NCI-H510A (cell line): Measurements from ENCODE around the gene KIF16B.
"Not testable (repeated sequence)": the region's sequence is repeated elsewhere in the genome, so short reads cannot be mapped to it uniquely, and the experiment has no call there.

Experiments
- DNase-seq: peaks from one replicate; lab custom pipeline; 2025; lab: John Stamatoyannopoulos, UW

Gene KIF16B

DNA sequence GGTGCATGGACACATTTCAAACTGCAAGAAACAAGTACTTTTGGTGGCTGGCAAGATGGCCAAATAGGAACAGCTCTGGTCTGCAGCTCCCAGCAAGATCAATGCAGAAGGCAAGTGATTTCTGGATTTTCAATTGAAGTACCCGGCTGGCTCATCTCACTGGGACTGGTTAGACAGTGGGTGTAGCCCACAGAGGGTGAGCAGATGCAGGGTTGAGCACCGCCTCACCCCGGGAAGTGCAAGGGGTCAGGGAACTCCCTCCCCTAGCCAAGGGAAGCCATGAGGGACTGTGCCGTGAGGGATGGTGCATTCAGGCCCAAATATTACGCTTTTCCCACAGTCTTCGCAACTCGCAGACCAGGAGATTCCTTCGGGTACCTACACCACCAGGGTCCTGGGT, 53.6 kb downstream of the KIF16B start:
- not testable (repeated sequence) for DNase-seq

DNA sequence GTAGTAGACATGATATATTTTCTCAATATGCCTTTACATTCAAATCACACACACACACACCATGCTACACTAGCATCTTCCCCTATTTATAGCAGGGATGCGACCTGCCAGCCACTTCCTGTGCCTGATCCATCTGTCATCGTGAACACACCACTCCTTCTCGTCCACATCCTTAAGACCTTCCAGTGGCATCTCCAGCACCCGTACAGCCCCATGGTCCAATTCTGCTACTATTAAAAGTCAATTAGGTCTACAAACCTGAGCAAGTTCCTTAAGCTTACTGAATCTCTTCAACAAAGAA, 54.5 kb downstream of the KIF16B start:
- DNase-seq = no peak

DNA sequence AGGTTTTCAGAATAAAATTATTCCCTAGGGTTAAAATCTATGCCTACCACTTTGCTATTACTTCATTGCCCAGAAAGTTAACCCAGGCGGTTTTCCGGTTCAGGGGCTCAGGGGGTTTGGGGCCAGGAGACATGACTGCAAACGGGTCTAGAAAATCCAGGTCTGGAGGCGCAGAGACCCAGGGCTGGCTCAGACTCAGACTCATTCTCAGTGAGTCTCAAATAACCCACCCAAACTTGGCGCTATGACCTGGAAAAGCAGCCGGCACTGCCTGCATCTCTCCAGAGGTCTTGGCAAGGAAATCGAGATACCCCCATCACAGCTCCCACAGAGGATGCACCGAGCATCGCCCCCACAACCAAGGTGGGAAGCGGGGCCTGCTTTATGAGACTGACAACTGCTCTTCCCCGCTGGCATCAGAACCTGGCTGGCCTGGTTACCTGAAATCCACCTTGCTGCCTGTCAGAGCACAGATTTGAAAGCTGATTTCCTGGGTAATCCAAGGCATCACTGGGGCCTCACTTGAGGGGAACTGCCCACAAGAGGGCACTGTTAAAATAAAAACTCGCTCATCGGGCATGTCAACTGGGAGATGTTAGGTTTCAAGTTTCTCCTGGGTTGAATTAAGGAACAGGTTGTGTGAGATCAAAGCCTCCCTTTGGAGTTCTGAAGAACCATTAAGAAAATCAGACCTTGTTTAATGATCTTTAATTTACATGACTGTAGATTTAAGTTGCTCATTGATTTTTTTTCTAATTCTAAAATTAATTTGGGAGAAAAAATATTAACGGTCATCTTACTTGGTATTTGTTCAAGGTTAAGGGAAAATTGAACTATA, 55.1 kb downstream of the KIF16B start:
- peak; percentile 60 for DNase-seq

DNA sequence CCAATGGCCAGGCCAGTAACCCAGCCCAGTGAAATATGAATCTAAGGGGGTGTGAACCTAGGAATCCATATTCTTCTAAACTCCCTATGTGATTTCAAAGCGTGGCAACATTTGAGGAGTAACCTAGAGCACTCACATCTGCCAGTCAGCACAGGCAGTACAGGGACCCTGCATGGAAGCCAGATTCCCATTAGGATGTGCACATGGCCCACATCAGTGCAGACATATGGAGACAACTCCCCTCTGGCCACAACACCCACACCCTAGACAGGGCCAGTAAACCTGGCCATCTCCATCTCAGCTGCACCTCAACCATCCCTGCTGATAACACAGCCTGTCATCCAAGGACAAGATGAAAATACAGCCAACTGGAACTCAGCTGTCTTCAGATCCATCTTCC, 56.5 kb downstream of the KIF16B start:
- DNase-seq = no peak

DNA sequence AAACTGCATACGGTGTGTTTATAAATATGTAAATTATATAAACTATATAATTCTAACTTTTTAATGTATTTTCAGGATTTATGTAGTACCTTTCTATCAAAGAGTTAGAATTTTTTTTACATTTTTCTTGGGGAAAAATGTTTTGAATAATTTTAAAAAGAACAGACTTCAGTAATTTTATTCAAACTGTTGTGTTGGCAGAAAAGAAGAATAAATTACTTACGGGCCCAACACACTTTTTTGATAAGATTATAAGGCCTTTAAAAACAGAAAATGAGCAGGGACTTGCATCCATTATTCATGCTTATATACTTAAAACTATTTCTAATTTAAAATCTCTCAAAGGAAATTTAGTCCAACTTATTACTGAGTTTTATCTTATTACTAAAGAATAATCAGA, 58.2 kb downstream of the KIF16B start:
- DNase-seq = no peak

DNA sequence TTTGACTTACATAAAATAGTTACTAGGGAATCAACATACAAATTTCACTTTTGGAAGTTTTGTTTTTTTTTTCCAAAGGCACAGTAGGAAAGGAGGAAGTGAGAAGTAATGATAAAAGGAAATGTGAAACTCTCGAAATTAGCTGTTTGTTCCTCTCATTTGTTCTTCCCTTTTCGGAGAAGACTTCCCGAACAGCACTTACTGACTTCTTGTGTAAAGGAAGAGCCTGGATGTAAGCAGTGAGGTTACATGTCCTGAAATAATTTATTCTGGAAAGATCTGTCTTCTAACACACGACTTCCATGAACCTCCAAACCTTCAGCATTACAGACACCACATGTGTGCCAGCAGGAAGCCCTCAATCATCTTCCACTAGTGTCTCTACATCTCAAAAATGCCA, 59.1 kb downstream of the KIF16B start:
- no peak for DNase-seq

DNA sequence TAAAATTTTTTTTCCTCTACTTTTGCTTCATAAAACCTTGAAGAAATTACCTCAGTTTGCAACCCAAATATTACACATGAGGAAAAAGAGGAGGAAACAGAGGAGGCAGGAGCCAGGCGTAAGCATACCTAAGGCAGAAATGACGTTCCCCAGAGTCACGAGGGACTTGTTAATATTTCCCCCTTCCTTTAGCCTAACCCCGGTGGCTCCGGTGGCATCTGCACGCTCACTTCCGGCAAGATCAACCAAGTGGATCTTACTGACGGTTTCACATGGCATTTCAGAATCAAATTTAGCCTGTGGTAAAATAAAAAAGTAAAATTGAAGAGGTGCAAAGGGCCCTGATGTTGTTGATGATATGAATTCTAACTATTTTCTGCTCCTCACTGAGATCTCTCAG, 67.4 kb downstream of the KIF16B start:
- no peak for DNase-seq

DNA sequence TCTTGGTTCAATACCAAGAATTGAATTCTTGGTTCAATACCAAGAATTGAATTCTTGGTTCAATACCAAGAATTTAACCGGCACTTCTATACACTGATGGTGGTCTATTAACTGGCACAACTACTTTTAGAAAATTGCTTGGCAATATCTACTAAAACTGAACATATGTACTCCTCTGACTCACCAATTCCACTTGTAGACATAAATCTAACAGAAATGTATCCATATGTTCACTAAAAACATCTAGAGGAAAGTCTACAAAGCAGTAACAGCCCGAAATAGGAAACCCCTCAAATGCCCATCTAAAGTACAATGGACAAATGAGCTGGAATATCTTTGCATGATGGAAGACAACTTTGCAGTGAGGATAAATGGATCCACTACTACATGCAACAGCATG, 71.9 kb downstream of the KIF16B start:
- DNase-seq = no peak

DNA sequence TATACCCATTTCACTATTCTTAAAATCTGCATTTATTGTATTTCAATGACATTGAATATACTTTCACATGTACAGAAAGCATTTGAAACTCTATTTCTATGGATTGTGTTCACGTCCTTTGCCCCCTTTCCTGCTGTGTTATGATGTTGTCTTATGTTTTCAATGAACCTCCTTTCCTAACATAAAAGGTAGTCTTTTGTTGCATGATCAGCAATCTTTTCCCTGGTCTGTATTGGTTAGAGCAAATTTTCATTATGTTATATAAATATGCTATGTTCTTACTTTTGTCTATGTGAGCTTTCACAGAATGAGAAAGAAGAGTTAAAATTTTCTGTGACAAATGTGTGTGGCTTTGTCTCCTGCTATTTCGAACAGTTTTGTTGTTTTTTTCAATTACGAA, 73.1 kb downstream of the KIF16B start:
- no peak for DNase-seq

DNA sequence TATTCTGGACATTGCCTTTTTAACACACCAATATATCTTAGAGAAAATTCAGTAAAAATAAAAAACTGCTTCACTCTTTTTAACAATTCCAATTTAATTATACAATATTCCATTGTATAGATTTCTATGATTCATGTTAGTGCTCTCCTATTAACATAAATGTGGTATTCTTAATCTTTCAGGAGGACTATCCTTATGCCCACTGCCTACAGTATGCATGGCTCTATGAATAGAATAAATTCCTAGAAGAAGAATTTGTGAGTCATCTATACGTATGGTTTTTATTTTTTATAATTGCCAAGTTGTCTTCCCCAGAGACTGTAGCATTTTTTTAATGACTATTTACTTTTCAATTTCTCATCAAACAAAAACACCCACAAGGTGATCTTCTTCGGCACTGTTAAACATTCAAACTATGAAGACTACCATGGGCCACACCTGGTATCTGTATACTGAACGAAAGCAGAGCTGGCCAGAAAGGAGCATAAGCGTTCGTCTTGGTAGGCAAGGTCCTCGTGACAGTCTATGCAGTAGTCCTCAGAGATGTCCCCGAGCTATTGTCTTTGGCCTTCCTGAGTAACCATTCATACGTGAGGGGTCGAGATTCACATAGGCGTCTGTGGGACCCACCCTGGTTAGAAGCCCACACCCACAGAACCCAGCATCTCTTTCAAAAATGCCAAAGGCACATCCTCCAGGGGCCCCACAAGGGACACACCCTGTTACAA, 74.6 kb downstream of the KIF16B start:
- no peak for DNase-seq

DNA sequence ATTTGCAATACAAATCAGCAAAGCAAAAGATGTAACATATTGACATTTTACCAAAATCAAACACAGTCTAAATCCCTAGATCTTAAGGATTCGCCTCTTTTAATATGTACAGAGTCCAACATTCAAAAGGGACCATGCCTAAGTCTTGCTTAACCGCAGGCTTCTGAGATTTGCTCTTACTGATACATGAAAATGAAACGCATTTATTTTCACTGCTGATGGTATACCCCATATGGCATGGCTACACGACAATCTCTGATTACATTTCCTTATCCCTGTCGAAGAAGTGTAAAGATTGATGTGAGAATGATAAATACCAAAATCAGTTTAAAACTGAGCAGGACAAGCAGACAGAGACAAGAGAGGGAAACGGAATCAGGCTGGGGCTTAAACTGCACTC, 75.4 kb downstream of the KIF16B start:
- DNase-seq = no peak

DNA sequence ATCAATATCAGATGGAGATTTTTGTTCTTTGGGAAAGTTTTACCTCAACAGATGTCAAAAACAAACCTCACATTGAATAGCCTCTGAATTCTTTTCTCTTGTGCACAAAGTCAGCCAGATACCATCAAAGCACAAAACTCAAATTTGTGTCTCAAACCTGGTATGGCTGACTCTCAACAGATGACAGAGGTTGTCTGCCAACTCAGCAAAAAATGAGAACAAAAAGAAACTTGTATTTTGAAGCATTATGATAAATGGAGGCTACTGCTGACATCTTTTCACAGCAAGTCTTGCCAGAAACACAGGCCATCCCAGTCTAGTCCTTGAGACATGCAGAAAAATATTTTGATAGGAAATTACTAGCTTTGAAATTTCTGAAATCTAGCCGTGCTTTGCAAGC, 79.8 kb downstream of the KIF16B start:
- DNase-seq = no peak

DNA sequence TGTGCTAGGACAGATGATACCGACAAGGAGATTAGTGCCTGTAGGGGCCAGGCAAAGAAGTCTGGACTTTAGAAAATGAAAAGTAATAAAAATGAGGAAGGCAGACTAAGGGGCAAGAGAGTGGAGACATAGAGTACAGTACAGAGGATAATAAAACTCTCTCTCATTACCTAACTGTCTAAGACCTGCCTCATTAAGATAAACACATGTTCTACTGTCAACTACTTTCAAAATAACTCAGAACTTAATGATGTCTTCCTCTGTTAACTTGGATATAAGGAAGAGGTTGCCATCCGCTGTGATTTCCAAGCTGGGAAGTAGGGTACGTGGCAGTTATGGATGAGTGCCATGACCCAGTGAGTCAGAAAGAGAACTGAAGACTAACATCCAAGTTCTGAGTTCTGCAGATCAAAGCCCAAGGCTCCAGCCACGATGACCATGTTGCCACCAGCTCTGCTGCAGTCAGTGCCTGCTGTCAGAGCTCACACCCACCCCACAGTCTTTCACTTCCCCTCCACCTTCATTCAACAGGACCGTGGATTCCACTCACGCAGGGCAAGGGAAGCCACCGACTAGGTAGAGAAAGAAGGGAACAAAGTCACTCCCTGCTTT, 81.8 kb downstream of the KIF16B start:
- no peak for DNase-seq

DNA sequence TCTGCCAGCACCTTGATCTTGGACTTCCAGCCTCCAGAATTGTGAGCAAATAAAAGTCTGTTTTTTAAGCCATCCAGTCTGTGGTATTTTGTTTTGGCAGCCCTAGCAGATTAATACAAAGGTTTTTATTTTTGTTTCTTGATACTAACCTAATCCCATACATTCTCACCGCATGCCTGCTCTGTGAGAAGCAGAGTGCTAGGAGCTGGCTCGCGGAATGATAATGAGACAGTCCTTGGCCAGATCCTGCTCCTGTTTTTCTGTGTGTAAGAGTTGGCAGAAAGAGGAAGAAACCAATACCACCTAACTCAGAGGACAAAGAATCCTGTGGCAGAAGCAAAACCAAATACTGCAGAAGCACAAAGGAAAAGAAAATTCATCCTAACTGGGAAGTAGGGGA, 82.6 kb downstream of the KIF16B start:
- DNase-seq = no peak

DNA sequence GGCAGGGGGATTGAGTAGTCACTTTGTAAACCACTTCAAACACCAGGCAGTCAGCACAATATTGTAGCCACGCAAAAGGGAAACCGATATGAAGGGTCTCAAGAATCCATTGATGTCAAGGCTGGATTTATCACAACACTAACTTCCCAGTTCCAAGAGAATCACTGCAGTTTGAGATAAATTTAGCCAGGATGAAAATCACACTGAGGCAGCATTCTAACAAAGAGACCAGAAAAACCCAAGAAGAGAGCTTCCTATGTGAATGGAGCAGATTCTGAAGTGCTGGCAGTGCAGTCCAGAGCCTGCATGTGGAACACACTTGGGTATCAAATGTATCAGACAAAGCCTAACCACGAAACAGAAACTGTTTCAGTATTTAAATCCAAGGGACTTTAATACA, 84.6 kb downstream of the KIF16B start:
- DNase-seq = no peak

DNA sequence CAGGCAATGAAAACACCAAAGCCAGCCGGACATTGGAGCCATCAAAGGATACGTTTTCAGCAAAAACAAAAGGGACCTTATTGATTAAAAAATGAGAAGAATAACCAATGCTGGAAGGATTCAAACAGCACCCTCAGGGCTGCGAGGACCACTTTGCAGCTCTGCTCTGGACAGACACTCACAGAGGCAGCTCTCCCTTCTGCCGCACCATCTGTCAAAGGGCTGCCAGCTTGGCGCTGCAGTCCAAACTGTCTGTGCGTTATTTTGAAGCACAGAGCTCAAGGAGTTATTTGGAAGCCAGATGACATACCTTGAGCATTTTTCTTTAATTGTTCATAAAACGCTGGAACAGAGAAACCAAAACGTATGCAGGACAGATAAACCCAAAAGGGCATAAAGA, 85.2 kb downstream of the KIF16B start:
- DNase-seq = no peak

DNA sequence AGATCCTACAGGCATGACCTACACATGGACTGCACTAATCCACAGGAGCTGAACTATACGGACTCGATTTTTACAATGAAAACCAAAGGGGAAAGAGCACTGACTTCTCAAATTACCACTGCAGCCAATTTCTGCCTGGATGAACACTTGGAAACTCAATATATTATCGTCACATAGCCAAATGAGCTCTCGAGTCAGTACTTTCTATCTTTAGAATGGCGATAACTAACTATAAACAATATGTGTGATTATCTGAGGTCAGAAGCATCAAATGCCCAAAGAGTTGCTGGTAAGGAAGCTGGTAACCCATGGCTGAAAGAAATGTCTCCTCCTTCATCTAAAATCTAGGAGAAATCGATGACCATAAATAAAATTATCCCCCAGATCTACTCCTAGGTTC, 86.7 kb downstream of the KIF16B start:
- no peak for DNase-seq

DNA sequence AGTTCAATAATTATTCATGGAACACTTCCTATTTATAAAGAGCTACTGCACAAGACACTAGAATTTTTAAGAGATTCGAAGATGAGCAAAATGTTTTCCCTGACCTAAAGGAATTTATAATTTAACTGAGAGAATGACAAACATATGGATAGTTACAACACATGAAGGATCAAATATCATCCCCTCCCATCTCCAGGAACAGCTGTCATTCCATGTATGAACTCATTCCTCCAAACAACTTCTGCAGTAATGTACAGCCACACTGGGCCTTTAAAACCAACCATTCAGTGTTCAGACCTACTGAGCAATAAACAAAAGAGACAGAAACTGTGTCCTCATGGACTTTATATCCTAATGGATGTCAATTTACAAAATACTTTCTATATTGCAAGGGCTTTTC, 87.8 kb downstream of the KIF16B start:
- no peak for DNase-seq

DNA sequence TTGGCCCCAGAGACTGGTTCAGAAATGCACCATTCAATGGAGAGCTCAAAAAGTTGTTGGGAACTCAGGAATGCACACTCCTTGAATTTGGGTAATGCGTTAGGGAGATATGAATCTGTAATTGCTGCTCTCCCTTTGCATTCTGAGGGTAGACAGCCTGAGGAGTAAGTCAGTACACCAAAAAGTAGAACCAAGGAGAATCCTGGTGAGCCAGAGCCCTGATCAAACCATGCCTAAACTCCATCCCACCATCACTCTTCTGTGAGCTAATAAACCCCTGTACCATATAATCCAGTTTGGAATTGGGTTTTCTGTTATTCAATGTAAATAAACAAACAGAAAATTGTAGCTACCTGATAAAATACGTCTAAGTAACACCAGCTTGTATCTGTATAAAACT, 90.2 kb downstream of the KIF16B start:
- no peak for DNase-seq

DNA sequence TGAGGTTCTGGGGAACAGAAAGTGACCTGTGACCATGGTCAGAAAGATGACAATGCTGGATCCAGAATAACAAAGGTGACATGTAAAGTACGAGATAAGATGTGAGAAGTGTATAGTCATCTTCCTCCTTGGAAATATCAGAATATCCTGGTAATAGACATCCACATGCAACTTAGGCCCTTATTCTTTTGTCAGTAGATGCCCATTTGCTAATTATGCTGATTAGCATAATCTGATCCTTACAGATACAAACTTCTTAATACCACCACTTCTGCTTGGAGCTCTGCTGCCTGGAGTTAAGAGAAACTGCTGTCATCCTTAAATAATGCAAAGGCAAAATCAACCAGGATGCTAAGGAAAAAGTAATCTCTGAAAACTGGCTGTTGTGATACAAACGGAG, 91.3 kb downstream of the KIF16B start:
- DNase-seq = no peak

DNA sequence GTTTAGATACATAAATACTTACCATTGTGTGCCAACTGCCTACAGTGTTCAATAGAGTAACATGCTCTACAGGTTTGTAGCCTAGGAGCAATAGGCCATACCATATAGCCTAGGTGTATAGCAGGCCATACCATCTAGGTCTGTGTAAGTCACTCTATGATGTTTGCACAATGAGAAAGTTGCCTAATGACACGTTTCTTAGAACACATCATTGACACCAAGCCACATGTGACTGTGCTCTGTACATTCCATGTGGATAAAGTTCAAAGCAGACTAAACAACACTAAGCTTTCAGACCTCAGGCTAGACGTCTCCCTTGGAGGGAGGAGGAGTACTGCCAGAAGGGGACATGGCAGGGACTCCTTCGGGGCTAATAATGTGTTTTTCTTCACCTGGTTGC, 93.6 kb downstream of the KIF16B start:
- DNase-seq = no peak

DNA sequence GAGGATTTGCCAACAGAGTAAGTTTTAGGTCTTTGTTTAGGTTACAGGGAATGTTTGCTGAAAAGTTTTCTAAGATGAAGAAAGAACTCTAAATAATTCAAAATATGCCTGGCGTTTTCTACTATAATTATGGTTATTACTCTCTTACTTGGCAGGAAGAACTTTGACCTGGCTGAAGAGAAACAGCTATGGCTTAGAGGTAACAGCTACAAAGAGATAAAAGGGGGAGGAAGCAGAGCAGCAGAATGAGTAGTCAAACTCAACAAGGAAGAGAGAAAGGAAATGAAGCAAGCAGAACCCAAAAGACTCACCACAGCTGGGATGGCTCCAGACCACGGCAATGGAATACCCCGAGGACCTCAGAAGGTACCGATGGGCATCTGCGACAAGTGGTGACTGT, 95.6 kb downstream of the KIF16B start:
- no peak for DNase-seq

DNA sequence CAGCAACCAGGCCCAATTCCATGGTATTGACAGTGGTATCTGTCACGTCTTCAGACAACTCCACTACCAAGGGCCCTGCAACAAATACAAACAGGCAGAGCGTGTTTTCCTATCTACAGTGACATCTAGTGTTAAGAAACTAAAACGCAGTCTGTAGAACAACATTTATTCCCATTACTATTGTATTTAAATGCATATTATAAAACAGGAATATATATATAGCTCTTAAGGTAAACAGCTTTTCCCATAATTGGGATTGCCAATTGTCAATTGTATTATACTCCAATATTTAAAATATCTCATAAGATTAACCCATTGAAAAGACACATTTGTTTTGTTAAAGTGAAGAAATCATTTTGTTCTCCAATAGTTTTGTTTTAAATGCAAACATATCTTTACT, 97.2 kb downstream of the KIF16B start:
- DNase-seq = no peak

DNA sequence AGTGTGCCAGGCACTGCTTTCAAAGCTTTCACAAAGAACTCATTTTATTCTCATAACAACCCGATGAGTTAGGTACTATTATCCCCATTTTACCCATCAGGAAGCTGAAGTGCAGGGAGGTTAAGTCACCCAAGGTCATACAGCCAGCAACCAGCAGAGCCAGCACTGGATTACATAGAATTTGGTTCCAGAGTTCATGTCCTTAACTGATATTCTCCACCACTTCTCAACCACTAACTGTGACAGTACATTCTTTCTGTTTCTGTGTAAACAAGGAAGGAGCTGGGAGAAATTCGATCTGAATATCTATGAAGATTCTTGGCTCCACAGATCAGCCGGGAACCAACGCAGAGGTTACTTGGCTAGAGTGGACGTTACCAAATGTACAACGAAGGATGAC, 98.0 kb downstream of the KIF16B start:
- peak; percentile 37 for DNase-seq
